K562 (cell line): ENCODE measurements around the gene ALDOC. TPM values are rescaled to one million over a fixed set of nuclear protein-coding genes. Genes with fewer than 3 reads are reported as not detected.
A peak's percentile ranks its signal among the peaks of the same experiment; 100 is the strongest.

ENCODE experiments used
- ATAC-seq: fragments of 200-7000 bp; cut with Tn5 transposase; 3 replicates; pipeline ENCODE4 v1.9.1; 2020; ENCODE audit warnings: moderate library complexity
- BruUV-seq: library from RNA; stranded (reverse); fragments of 400-500 nt; replicated peaks from 2 replicates; lab custom pipeline; 2021; lab: Mats Ljungman, UMichigan
- CTCF ChIA-PET: fragments of 300-600 bp; formaldehyde crosslinking; extraction: SDS; loops from one replicate; lab custom pipeline; 2021; ENCODE audit warnings: low intra/inter-chr PET ratio; lab: Yijun Ruan, JAX
- POLR2A ChIA-PET: fragments of 300-600, 350-650 bp; sonication (Branson Sonifier 250); formaldehyde crosslinking; extraction: SDS; loops from one replicate; lab custom pipeline; 2021; ENCODE audit warnings: antibody characterized with exemption, inconsistent platforms; lab: Yijun Ruan, JAX
- DNase-seq, 4 experiments: peaks; one replicate each; pipeline versions ENCODE4 v3.0.0 to v3.0.0-alpha.2; 2011 to 2018; ENCODE audit warnings: low spot score in 3 of 4, mixed read lengths in 3 of 4; ENCODE audit errors: extremely low read depth in 1 of 4
- FAIRE-seq: peaks from 2 replicates; lab custom pipeline; 2011; peaks lifted over from hg19 to GRCh38; lab: Jason Lieb, UNC
- H2AFZ ChIP-seq: 2 replicates; pipeline ENCODE4 v1.6.0; 2011; ENCODE audit warnings: low read depth, low read length, control low read depth, inconsistent platforms
- H3K27ac ChIP-seq: fragments of 200-600 bp; 3 replicates; pipeline ENCODE4 v1.8.0; 2011; ENCODE audit warnings: low read depth, mild to moderate bottlenecking, control low read depth, inconsistent platforms, low read length, moderate library complexity, mixed read lengths; ENCODE audit errors: extremely low read depth
- H3K27me3 ChIP-seq, 2 experiments: fragments of 300-600 bp in 1 of 2; 2 replicates in 1 of 2; 3 replicates in 1 of 2; pipeline versions ENCODE4 v1.6.0 to v1.8.0; 2011; ENCODE audit warnings: inconsistent platforms in 2 of 2, low read length in 2 of 2, mild to moderate bottlenecking in 1 of 2, mixed read lengths in 1 of 2, moderate library complexity in 1 of 2; ENCODE audit not compliant: control insufficient read depth in 2 of 2, insufficient read depth in 2 of 2
- H3K36me3 ChIP-seq: fragments of 300-600 bp; 3 replicates; pipeline ENCODE4 v1.8.0; 2011; ENCODE audit warnings: mild to moderate bottlenecking, low read length, inconsistent platforms; ENCODE audit not compliant: control insufficient read depth, insufficient read depth
- H3K4me1 ChIP-seq, 2 experiments: fragments of 200-600 bp in 1 of 2; replicated peaks in 1 of 2; 2 replicates in 1 of 2; 3 replicates in 1 of 2; pipeline versions ENCODE4 v1.5.1 to v1.8.0; 2011; ENCODE audit warnings: inconsistent platforms in 2 of 2, low read length in 2 of 2, mild to moderate bottlenecking in 1 of 2, mixed read lengths in 1 of 2, moderate library complexity in 1 of 2; ENCODE audit not compliant: control insufficient read depth in 2 of 2, insufficient read depth in 2 of 2
- H3K4me2 ChIP-seq: 2 replicates; pipeline ENCODE4 v1.6.1; 2011; ENCODE audit warnings: low read length, control low read depth, inconsistent platforms, mixed read lengths; ENCODE audit not compliant: insufficient read depth
- H3K4me3 ChIP-seq: fragments of 200-600 bp; sonication (generic), shearing (Covaris generic); 2 replicates; pipeline ENCODE4 v1.5.1; 2016; ENCODE audit warnings: control low read depth, inconsistent platforms
- H3K79me2 ChIP-seq: fragments of 200-600 bp; 3 replicates; pipeline ENCODE4 v1.8.0; 2011; ENCODE audit warnings: low read length, inconsistent platforms; ENCODE audit not compliant: control insufficient read depth, insufficient read depth
- H3K9ac ChIP-seq, 2 experiments: 2 replicates each; pipeline versions ENCODE4 v1.6.0 to v1.6.1; 2011; ENCODE audit warnings: low read depth in 2 of 2, low read length in 2 of 2, control low read depth in 1 of 2, inconsistent platforms in 1 of 2, mild to moderate bottlenecking in 1 of 2, mixed read lengths in 1 of 2; ENCODE audit not compliant: insufficient read depth in 1 of 2
- H3K9me1 ChIP-seq: one replicate; pipeline ENCODE4 v1.6.0; 2011; ENCODE audit warnings: inconsistent platforms, mild to moderate bottlenecking, low read length, moderate library complexity; ENCODE audit not compliant: control insufficient read depth, insufficient read depth
- H3K9me3 ChIP-seq: replicated peaks from 2 replicates; pipeline ENCODE4 v1.5.1; 2011; ENCODE audit warnings: low read depth, low read length, inconsistent platforms; ENCODE audit not compliant: control insufficient read depth, insufficient read depth
- H4K20me1 ChIP-seq: replicated peaks from 2 replicates; pipeline ENCODE4 v1.6.1; 2011; ENCODE audit warnings: low read length, inconsistent platforms, mixed read lengths; ENCODE audit not compliant: control insufficient read depth, insufficient read depth
- RBFOX2 ChIP-seq: fragments of 200-400 bp; formaldehyde crosslinking; IDR thresholded peaks from 2 replicates; pipeline ENCODE4 v1.6.1; 2017; ENCODE audit warnings: low read depth, mild to moderate bottlenecking, low read length, moderate library complexity
- WGBS: fragments of 100-300 bp; shearing (Covaris generic); methylation state at CpG from one replicate; pipeline ENCODE4 v1.1.6; 2016; ENCODE audit warnings: low coverage, mixed read lengths; ENCODE audit not compliant: insufficient coverage; ENCODE audit errors: missing lambda C conversion rate; 5-methylcytosine and 5-hydroxymethylcytosine counted together
- in situ Hi-C: fragments of 300-500 bp; cut with MboI; formaldehyde crosslinking; loops from 4 replicates; pipeline ENCODE4 v1.15.0; 2018; ENCODE audit warnings: inconsistent platforms, mixed read lengths
- intact Hi-C: fragments of 100-400 bp; cut with micrococcal nuclease; formaldehyde crosslinking; loops from 2 replicates; pipeline ENCODE4 v1.14.2; 2022
- polyA plus RNA-seq, 8 experiments: library from polyadenylated mRNA; depleted of rRNA in 4 of 8; stranded (reverse) in 5 of 8; unstranded in 3 of 8; fragments of >200 nt; fragmentation: Nextera tagmentation in 2 of 8; fragmentation: Illumina TruSeq in 1 of 8; extraction: Ambion mirVana in 2 of 8; extraction: Trizol in 1 of 8; gene quantifications; 2 replicates each; pipeline versions ENCODE4 v1.2.1 to v1.2.3, GENCODE V29; 2011 to 2014; ENCODE audit warnings: inconsistent platforms in 1 of 8, missing spikeins in 1 of 8
- total RNA-seq, 7 experiments: library from RNA; depleted of rRNA in 6 of 7; stranded (reverse); fragments of >200 nt in 6 of 7; fragmentation: Illumina TruSeq in 2 of 7; extraction: Trizol in 2 of 7; gene quantifications; 2 replicates each; pipeline versions ENCODE4 v1.2.1 to v1.2.3, GENCODE V29; 2011 to 2021; ENCODE audit warnings: low replicate concordance in 1 of 7
- TF ChIP-seq, protein P1 (sequence below), 2 experiments: fragments of 450-650 bp; IDR thresholded peaks; 2 replicates each; pipeline ENCODE4 v1.6.1; 2016

Gene ALDOC
- total and polyA plus RNA-seq, 9 of the 15 experiments (the other 6 are each of a cell fraction or from before 2014, with no cell fraction given), result 43.2 to 263 (median 99.2) TPM

- no TSS peak for BruUV-seq
- no peak overlapping the region for H2AFZ ChIP-seq
- in situ Hi-C loops, result no loop called here
- ATAC-seq, result no peak
- H3K9ac ChIP-seq, result peak overlapping the region in 1 of 2 experiments; percentile 40; a peak in 2 of 4 replicates
- intact Hi-C loops, result no loop called here
- peaks cover 65% of the 10 kb centered on the region for H3K36me3 ChIP-seq
- no peak overlapping the region for H3K4me3 ChIP-seq
- no peaks in the 10 kb centered on the region for H3K27me3 ChIP-seq
- peaks cover 4% of the 10 kb centered on the region for H4K20me1 ChIP-seq
- H3K79me2 ChIP-seq, result peaks cover 3% of the 10 kb centered on the region; the same call in 2 of the 3 replicates
- no peak overlapping the region for H3K4me2 ChIP-seq
- no peaks in the 10 kb centered on the region for H3K9me3 ChIP-seq
- ChIA-PET CTCF (no interaction called here), POLR2A (interaction anchor here (0.6 to 1.6 kb wide), 7 partner anchors 9 to 70 kb away, joined by 3 to 6 read pairs (median 3); no protein-coding TSS in a partner anchor)
- H3K4me1 ChIP-seq, result peaks cover 13 to 22% of the 10 kb centered on the region in 2 experiments; a peak in 4 of 5 replicates
- no peak overlapping the region for H3K27ac ChIP-seq
- DNase-seq, result no peak
- WGBS, result 87% methylated on average over 6 of the region's 6 CpGs
- no peak for FAIRE-seq
- H3K9me1 ChIP-seq, result no peaks in the 10 kb centered on the region
- TF ChIP-seq, protein P1, sequence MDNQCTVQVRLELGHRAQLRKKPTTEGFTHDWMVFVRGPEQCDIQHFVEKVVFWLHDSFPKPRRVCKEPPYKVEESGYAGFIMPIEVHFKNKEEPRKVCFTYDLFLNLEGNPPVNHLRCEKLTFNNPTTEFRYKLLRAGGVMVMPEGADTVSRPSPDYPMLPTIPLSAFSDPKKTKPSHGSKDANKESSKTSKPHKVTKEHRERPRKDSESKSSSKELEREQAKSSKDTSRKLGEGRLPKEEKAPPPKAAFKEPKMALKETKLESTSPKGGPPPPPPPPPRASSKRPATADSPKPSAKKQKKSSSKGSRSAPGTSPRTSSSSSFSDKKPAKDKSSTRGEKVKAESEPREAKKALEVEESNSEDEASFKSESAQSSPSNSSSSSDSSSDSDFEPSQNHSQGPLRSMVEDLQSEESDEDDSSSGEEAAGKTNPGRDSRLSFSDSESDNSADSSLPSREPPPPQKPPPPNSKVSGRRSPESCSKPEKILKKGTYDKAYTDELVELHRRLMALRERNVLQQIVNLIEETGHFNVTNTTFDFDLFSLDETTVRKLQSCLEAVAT (IDR thresholded peaks at IDR 0.05), result no peak
- TF ChIP-seq RBFOX2, result 0 out of 2 replicates have a peak, but pooled peaks have one; percentile 24
Measured at GRCh38 chr17:28554565-28554964, 22.1 kb downstream of the ALDOC start.
